NCI-H1930 (cell line): ENCODE results near the gene TCP11X1.
"Not testable (repeated sequence)": the region's sequence is repeated elsewhere in the genome, so short reads cannot be mapped to it uniquely, and the experiment has no call there.

Experiments used
- DNase-seq, 2 experiments: peaks; one replicate each; lab custom pipeline; 2025; lab: John Stamatoyannopoulos, UW

Gene TCP11X1

GRCh38 chrX:102214986-102215385 is at the start of gene TCP11X1:
Gene TCP11X1 (plus strand): TSS chrX:102215301.
- DNase-seq = not testable (repeated sequence)

GRCh38 chrX:102185967-102186720 is 29.0 kb upstream of the TCP11X1 start:
- no peak for DNase-seq

GRCh38 chrX:102207940-102208339 is 7.2 kb upstream of the TCP11X1 start:
- not testable (repeated sequence) for DNase-seq

DNA sequence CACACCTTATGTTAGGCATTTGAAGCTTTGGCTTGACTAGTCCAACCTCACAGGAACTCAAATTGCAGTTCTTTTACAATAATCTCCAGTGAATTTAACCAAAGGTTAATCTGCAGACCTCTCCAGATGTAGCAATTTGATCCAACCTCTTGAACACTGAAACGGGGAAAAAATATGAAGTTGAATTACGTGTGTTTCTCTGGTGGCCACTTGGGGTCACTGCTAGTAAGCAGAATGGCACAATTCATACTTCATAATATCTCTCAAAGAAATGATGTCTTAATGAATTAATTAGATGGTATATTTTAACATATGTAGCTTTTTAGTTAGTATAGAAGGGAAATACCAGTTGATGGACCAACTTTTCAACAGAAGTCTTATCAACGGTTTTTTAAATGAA is 1.4 kb downstream of the TCP11X1 start:
- not testable (repeated sequence) for DNase-seq

- not testable (repeated sequence) for DNase-seq
Measured at GRCh38 chrX:102235678-102236077, 20.6 kb downstream of the TCP11X1 start.

GRCh38 chrX:102240265-102240664 is 25.2 kb downstream of the TCP11X1 start:
- DNase-seq = not testable (repeated sequence)

DNA sequence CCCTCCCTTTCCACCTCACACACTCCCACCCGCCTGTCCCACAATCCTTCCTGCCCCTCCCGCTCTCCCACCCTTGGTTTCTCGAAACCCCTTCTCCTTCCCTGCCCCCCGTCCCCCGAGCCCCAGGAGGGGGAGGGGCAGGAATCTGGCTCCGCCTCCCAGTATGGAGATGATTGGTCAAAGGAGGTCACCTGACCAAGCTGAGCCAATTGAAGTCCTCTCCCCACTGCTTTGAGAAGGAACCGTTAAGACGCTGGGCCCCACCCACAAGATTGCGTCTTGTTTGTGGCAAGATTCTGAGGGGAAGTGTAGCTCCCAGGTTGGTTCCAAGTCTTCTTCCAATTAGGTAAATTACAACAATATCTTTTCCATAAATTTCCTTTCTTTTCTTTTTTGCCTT is 31.8 kb downstream of the TCP11X1 start, which contains the start of gene NXF2:
Gene NXF2 (plus strand): TSS at position 275 of the 400 bp plus-strand sequence. CDS start 59,912 bp downstream, outside the sequence.
- DNase-seq = not testable (repeated sequence)

- DNase-seq = not testable (repeated sequence)
Measured at GRCh38 chrX:102272231-102272630, 57.1 kb downstream of the TCP11X1 start.
